Measurements from ENCODE around the gene CBX4. TPM values are rescaled to one million over a fixed set of nuclear protein-coding genes. Genes with fewer than 3 reads are reported as not detected.
A peak's percentile ranks its signal among the peaks of the same experiment; 100 is the strongest.

The CBX4 gene
- total RNA-seq, 4 donors from 2014 or later = 11.6 to 15.3 (median 14.4) TPM

- no peak for DNase-seq (ENCODE audit: low spot score in 2 of 2)
- peaks cover 0 to 84% (median 47%) of the 10 kb centered on the region in 4 donors for H3K4me1 ChIP-seq
- 0 to 1% methylated on average over 44 to 58 of the region's 67 CpGs for WGBS, 2 donors
- peak overlapping the region; percentile 67 to 86 (median 74) for H3K4me3 ChIP-seq
- H3K9me3 ChIP-seq = no peaks in the 10 kb centered on the region
- TF ChIP-seq POLR2A (IDR thresholded peaks at IDR 0.05) = no peak
- TF ChIP-seq EP300 (IDR thresholded peaks at IDR 0.05) = peak in 1 of 2 donors; percentile 22
- peak in 1 of 5 experiments; percentile 9 for TF ChIP-seq CTCF (IDR thresholded peaks at IDR 0.05)
- peaks cover 4 to 40% of the 10 kb centered on the region in 2 donors for H3K27me3 ChIP-seq
- H3K36me3 ChIP-seq = peaks cover 0 to 18% (median 2%) of the 10 kb centered on the region in 3 donors
- peak overlapping the region; percentile 84 to 94 (median 94) for H3K27ac ChIP-seq
Measured at GRCh38 chr17:79838522-79839274, 542 bp downstream of the CBX4 start.

DNA sequence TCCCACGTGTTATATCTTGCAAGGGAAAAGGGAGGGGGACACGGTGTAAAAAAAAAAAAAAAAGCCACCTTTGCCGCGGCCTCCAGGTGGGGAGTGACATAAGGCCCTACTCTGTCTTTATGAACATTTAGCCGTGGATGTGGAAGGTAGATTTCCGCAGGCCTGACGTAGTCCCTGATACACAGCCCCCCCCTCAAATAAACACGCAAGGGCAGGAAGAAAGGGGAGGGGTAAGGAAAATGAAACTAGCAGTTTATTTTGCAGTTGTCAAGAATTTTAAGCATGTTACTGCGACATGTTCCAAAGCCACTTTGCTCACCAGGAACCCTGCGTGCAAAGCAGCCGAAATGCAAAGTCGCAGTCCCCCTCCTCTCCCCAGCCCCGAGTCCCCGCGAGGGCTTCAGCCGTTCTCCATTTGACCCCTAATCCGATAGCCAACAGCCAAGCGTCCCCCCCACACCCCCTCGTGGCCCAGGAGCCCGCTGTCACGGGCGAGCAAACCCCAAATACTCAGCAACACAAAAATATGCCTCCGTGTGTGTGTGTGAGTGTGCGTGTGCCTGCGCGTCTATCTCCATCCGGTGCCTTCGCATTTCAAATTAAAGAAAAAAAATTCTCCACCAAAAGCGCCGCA lies 1.2 kb downstream of the CBX4 start:
- peaks cover 0 to 81% (median 41%) of the 10 kb centered on the region in 4 donors for H3K4me1 ChIP-seq
- TF ChIP-seq POLR2A (IDR thresholded peaks at IDR 0.05) = no peak
- no peak for TF ChIP-seq EP300 (IDR thresholded peaks at IDR 0.05)
- no peak for TF ChIP-seq CTCF (IDR thresholded peaks at IDR 0.05)
- H3K9me3 ChIP-seq = no peaks in the 10 kb centered on the region
- H3K36me3 ChIP-seq = peaks cover 0 to 21% (median 2%) of the 10 kb centered on the region in 3 donors
- WGBS, 2 donors = 2% methylated on average over 30 of the region's 30 CpGs
- H3K4me3 ChIP-seq = peak overlapping the region; percentile 67 to 86 (median 74)
- no peak for DNase-seq (ENCODE audit: low spot score in 2 of 2)
- H3K27me3 ChIP-seq = peaks cover 4 to 33% of the 10 kb centered on the region in 2 donors
- H3K27ac ChIP-seq = peak overlapping the region; percentile 84 to 94 (median 94)

GRCh38 chr17:79836972-79837887 lies 2.0 kb downstream of the CBX4 start:
- H3K36me3 ChIP-seq = peaks cover 0 to 21% (median 2%) of the 10 kb centered on the region in 3 donors
- H3K9me3 ChIP-seq = no peaks in the 10 kb centered on the region
- H3K4me3 ChIP-seq = peak overlapping the region; percentile 67 to 86 (median 74)
- no peak for DNase-seq (ENCODE audit: low spot score in 2 of 2)
- H3K4me1 ChIP-seq = peaks cover 0 to 81% (median 45%) of the 10 kb centered on the region in 4 donors
- WGBS, 2 donors = 24 to 27% methylated on average over 35 of the region's 41 CpGs
- TF ChIP-seq POLR2A (IDR thresholded peaks at IDR 0.05) (no peak), CTCF (IDR thresholded peaks at IDR 0.05) (peak in 1 of 5 experiments; percentile 24), EP300 (IDR thresholded peaks at IDR 0.05) (peak in 1 of 2 donors; percentile 30)
- peaks cover 0 to 26% of the 10 kb centered on the region in 2 donors for H3K27me3 ChIP-seq
- H3K27ac ChIP-seq = peak overlapping the region in 3 of 4 donors; percentile 49 to 94 (median 93)

DNA sequence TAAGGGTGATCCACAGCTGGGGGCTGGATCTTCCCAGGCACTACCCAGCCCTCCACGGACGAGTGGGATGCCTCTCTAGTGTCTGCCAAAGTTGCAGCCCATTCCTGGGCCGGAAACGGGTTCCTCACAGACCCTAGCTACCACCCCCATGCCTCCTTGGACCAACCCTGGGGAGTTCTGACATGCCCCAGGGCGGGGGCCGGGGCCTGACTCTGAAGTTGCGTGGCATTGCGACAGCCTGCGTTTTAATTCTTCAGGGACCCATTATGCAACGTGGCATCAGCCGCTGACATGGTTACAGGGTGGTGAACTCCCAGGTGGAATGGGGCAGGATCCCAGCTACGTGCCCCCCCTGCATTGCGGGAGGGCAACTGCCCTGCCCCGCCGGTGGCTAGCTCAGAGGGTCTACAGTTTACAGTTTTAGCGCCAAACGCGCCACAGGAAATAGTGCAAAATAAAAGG lies 2.7 kb downstream of the CBX4 start:
- Histone ChIP-seq H3K27ac (peak overlapping the region in 1 of 4 donors; percentile 49), H3K4me3 (peak overlapping the region in 3 of 4 donors; percentile 73 to 86 (median 75)), H3K36me3 (peaks cover 0 to 21% (median 2%) of the 10 kb centered on the region in 3 donors), H3K9me3 (no peaks in the 10 kb centered on the region), H3K27me3 (peaks cover 0 to 19% of the 10 kb centered on the region in 2 donors), H3K4me1 (peaks cover 0 to 81% (median 48%) of the 10 kb centered on the region in 4 donors)
- TF ChIP-seq CTCF (IDR thresholded peaks at IDR 0.05) = no peak
- TF ChIP-seq POLR2A (IDR thresholded peaks at IDR 0.05) = no peak
- no peak for TF ChIP-seq EP300 (IDR thresholded peaks at IDR 0.05)
- WGBS, 2 donors = 25 to 37% methylated on average over 16 to 18 of the region's 18 CpGs
- DNase-seq (ENCODE audit: low spot score in 2 of 2) = no peak
